NCI-H2171 treated with DMSO at 0.1 percent for 48 hours (cell line): ENCODE measurements around the gene ITSN1.

Experiments used
- DNase-seq: peaks from one replicate; lab custom pipeline; 2025; lab: John Stamatoyannopoulos, UW

The ITSN1 gene

GRCh38 chr21:33932731-33933130, 290.4 kb downstream of the ITSN1 start:
- DNase-seq, result no peak

- DNase-seq, result no peak
Measured at GRCh38 chr21:33936301-33937038, 294.2 kb downstream of the ITSN1 start.

- no peak for DNase-seq
Measured at GRCh38 chr21:33937146-33937545, 294.8 kb downstream of the ITSN1 start.

- DNase-seq, result no peak
Measured at GRCh38 chr21:33937931-33938339, 295.6 kb downstream of the ITSN1 start.

GRCh38 chr21:33938381-33938780, 296.1 kb downstream of the ITSN1 start:
- no peak for DNase-seq

- DNase-seq, result no peak
Measured at GRCh38 chr21:33939226-33939625, 296.9 kb downstream of the ITSN1 start.

GRCh38 chr21:33940164-33940880, 298.0 kb downstream of the ITSN1 start:
- DNase-seq, result no peak

- DNase-seq, result no peak
Measured at GRCh38 chr21:33940881-33941245, 298.6 kb downstream of the ITSN1 start.

- DNase-seq, result no peak
Measured at GRCh38 chr21:33942426-33942825, 300.1 kb downstream of the ITSN1 start.

GRCh38 chr21:33943293-33943692, 301.0 kb downstream of the ITSN1 start:
- no peak for DNase-seq

- DNase-seq, result no peak
Measured at GRCh38 chr21:33944185-33944763, 302.0 kb downstream of the ITSN1 start.

- no peak for DNase-seq
Measured at GRCh38 chr21:33945652-33946270, 303.5 kb downstream of the ITSN1 start.

GRCh38 chr21:33947451-33948095, 305.3 kb downstream of the ITSN1 start:
- DNase-seq, result peak; percentile 18

- DNase-seq, result peak; percentile 66
Measured at GRCh38 chr21:33948096-33948950, 306.0 kb downstream of the ITSN1 start.

GRCh38 chr21:33948951-33949444, 306.7 kb downstream of the ITSN1 start:
- DNase-seq, result no peak
